Activated CD8-positive, alpha-beta T cell treated with anti-CD3 and anti-CD28 coated beads, Interleukin-2, amount 10 ng/mL, durations not matched to agents 7 days and 5 days (primary cell): ENCODE measurements around the gene ANKRD53. TPM values are rescaled to one million over a fixed set of nuclear protein-coding genes. Genes with fewer than 3 reads are reported as not detected.

Experiments used
- ATAC-seq: fragments of 150-1000 bp; cut with Tn5 transposase; one replicate; pipeline ENCODE4 v1.10.0; 2021; ENCODE audit warnings: moderate library complexity
- CTCF ChIA-PET: fragments of 350-600 bp; sonication (Branson Sonifier 250); formaldehyde crosslinking; loops from one replicate; lab custom pipeline; 2021; ENCODE audit warnings: antibody characterized with exemption; lab: Charles Lee
- POLR2A ChIA-PET: fragments of 350-600 bp; sonication (Branson Sonifier 250); formaldehyde crosslinking; loops from one replicate; lab custom pipeline; 2021; ENCODE audit warnings: antibody characterized with exemption; lab: Charles Lee
- DNase-seq: peaks from one replicate; pipeline ENCODE4 v3.0.0-alpha.2; 2020
- H3K27ac Mint-ChIP-seq: one replicate; pipeline ENCODE4 v1.8.0; 2021; ENCODE audit warnings: mild to moderate bottlenecking, mixed read lengths
- H3K27me3 Mint-ChIP-seq: one replicate; pipeline ENCODE4 v1.8.0; 2021; ENCODE audit warnings: low read depth, mixed read lengths
- H3K36me3 Mint-ChIP-seq: one replicate; pipeline ENCODE4 v1.8.0; 2021; ENCODE audit warnings: low read depth, mixed read lengths
- H3K4me1 Mint-ChIP-seq: one replicate; pipeline ENCODE4 v1.8.0; 2021; ENCODE audit warnings: low read depth, mixed read lengths
- H3K4me3 Mint-ChIP-seq: one replicate; pipeline ENCODE4 v1.8.0; 2021; ENCODE audit warnings: mild to moderate bottlenecking, mixed read lengths
- H3K9me3 Mint-ChIP-seq: one replicate; pipeline ENCODE4 v1.8.0; 2022; ENCODE audit warnings: mixed read lengths; ENCODE audit not compliant: insufficient read depth
- total RNA-seq, 2 experiments: library from RNA; stranded (reverse); gene quantifications; one replicate each; pipeline ENCODE4 v1.2.3, GENCODE V29; 2021

The ANKRD53 gene
- total RNA-seq, 2 experiments from 2014 or later = not detected

DNA sequence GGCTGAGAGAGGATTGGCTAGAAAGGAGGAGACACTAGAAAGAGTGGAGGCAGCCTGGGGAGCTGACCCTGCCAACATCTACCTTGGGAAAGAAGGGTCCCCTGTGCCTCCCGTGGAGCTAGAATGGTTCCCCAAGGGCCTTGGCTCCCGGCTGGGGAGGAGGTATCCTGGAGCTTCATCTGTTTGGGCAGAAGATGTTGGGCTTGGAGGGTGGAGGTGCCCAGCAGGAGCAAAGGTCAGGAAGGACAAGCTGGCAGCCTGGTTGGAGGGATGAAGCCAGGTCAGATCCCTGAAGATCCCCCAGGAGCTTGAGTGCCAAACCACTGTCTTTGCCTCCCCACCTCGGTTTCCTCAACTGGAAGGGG is 39.9 kb upstream of the ANKRD53 start:
- Mint-ChIP-seq H3K36me3 (no peaks in the 10 kb centered on the region), H3K4me1 (no peaks in the 10 kb centered on the region), H3K9me3 (no peaks in the 10 kb centered on the region), H3K27me3 (peaks cover 23% of the 10 kb centered on the region), H3K4me3 (no peak overlapping the region), H3K27ac (no peak overlapping the region)
- ATAC-seq (no peak), DNase-seq (no peak)
- CTCF ChIA-PET = interaction anchor here (2.0 kb wide), 1 partner anchor 10 kb away, joined by 12 read pairs; no protein-coding TSS in a partner anchor
- POLR2A ChIA-PET = no interaction called here

GRCh38 chr2:70939001-70939838 is 39.2 kb upstream of the ANKRD53 start:
- ATAC-seq = no peak
- ChIA-PET POLR2A (no interaction called here), CTCF (interaction anchor here (2.0 kb wide), 1 partner anchor 9 kb away, joined by 12 read pairs; no protein-coding TSS in a partner anchor)
- H3K27me3 Mint-ChIP-seq = peaks cover 21% of the 10 kb centered on the region
- no peak overlapping the region for H3K4me3 Mint-ChIP-seq
- H3K36me3 Mint-ChIP-seq = no peaks in the 10 kb centered on the region
- no peak overlapping the region for H3K27ac Mint-ChIP-seq
- H3K9me3 Mint-ChIP-seq = no peaks in the 10 kb centered on the region
- H3K4me1 Mint-ChIP-seq = no peaks in the 10 kb centered on the region
- no peak for DNase-seq

DNA sequence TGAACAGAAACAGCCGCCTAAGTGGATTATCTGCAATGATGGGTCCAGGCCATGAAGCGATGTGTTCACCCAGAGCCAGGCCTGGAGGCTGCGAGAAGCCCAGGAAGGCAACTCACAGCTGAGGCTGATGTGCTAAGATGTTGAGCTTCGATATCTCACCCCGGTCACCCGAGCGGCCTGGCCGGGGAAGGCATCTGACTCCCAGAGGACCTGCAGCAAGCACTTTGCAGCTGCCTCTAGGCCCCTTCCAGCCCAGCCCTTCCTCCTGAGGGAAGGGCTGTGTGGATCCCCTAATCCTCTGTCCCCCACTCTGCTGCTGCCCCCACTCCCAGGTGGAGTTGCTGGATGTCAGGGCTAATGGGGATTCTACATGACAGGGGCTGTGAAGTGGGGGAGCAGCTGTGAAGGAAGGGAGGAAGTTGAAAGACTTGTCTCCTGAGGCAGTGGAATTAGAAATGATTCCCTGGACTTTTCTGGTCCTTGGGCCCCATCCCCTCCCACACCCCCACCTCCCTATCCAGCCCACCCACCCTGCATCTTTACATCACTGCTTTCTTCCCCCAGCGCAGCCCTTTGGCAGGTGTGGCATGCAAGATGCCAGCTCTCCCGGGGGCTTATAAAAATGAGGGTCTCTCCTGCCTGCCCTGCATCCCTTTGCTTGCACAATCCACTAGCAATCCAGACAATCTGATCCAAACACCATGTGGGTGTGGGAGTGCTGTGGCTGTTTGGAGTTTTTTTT is 38.4 kb upstream of the ANKRD53 start:
- DNase-seq = no peak
- no peak for ATAC-seq
- ChIA-PET CTCF (interaction anchor here (1.0 to 2.0 kb wide), 2 partner anchors 8 to 25 kb away, joined by 3 to 12 read pairs; no protein-coding TSS in a partner anchor), POLR2A (no interaction called here)
- Mint-ChIP-seq H3K4me3 (no peak overlapping the region), H3K36me3 (no peaks in the 10 kb centered on the region), H3K27me3 (peaks cover 18% of the 10 kb centered on the region), H3K9me3 (no peaks in the 10 kb centered on the region), H3K4me1 (no peaks in the 10 kb centered on the region), H3K27ac (no peak overlapping the region)

DNA sequence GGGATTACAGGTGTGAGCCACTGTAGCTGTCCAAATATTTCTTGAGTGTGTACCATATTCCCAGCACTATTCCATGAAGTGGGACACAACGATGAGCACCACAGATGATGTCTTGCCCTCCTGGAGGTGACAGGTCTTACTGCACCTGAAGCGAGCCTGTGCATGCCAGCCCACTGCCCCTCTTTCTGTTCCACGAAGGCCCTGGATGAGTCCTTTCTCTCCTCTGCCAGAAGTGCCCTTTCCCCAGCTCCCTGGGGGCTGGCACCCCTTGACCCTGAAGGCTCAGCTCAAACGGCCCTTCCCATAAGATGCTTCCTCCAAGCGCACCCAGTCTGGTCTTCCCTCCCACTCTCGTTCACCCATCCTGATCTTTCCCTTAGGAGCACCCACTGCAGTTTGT is 37.2 kb upstream of the ANKRD53 start:
- POLR2A ChIA-PET = no interaction called here
- Mint-ChIP-seq H3K9me3 (no peaks in the 10 kb centered on the region), H3K27me3 (peaks cover 20% of the 10 kb centered on the region), H3K27ac (no peak overlapping the region), H3K4me3 (no peak overlapping the region), H3K4me1 (no peaks in the 10 kb centered on the region), H3K36me3 (no peaks in the 10 kb centered on the region)
- DNase-seq (no peak), ATAC-seq (no peak)
- CTCF ChIA-PET = interaction anchor here (1.6 to 1.8 kb wide), 2 partner anchors 26 to 152 kb away, joined by 5 to 6 read pairs; no protein-coding TSS in a partner anchor

GRCh38 chr2:70941701-70942100 is 36.7 kb upstream of the ANKRD53 start:
- Mint-ChIP-seq H3K27ac (no peak overlapping the region), H3K9me3 (no peaks in the 10 kb centered on the region), H3K27me3 (peaks cover 18% of the 10 kb centered on the region), H3K4me1 (peaks cover 2% of the 10 kb centered on the region), H3K4me3 (no peak overlapping the region), H3K36me3 (no peaks in the 10 kb centered on the region)
- ATAC-seq (no peak), DNase-seq (no peak)
- POLR2A ChIA-PET = no interaction called here
- CTCF ChIA-PET = interaction anchor here (1.1 to 1.8 kb wide), 3 partner anchors 22 to 152 kb away, joined by 4 to 6 read pairs (median 5); no protein-coding TSS in a partner anchor

- no peaks in the 10 kb centered on the region for H3K9me3 Mint-ChIP-seq
- peaks cover 11% of the 10 kb centered on the region for H3K4me1 Mint-ChIP-seq
- POLR2A ChIA-PET = no interaction called here
- no peaks in the 10 kb centered on the region for H3K36me3 Mint-ChIP-seq
- CTCF ChIA-PET = interaction anchor here (1.1 to 1.8 kb wide), 3 partner anchors 23 to 153 kb away, joined by 4 to 6 read pairs (median 5); no protein-coding TSS in a partner anchor
- ATAC-seq (no peak), DNase-seq (no peak)
- no peak overlapping the region for H3K27ac Mint-ChIP-seq
- H3K4me3 Mint-ChIP-seq = no peak overlapping the region
- H3K27me3 Mint-ChIP-seq = peaks cover 22% of the 10 kb centered on the region
Observed at GRCh38 chr2:70942396-70943204, 35.8 kb upstream of the ANKRD53 start.

- CTCF ChIA-PET = interaction anchor here (1.3 kb wide), 1 partner anchor 73 kb away, joined by 6 read pairs; no protein-coding TSS in a partner anchor
- no peak for DNase-seq
- H3K27me3 Mint-ChIP-seq = peaks cover 24% of the 10 kb centered on the region
Observed at GRCh38 chr2:70943205-70943871, 35.1 kb upstream of the ANKRD53 start.

DNA sequence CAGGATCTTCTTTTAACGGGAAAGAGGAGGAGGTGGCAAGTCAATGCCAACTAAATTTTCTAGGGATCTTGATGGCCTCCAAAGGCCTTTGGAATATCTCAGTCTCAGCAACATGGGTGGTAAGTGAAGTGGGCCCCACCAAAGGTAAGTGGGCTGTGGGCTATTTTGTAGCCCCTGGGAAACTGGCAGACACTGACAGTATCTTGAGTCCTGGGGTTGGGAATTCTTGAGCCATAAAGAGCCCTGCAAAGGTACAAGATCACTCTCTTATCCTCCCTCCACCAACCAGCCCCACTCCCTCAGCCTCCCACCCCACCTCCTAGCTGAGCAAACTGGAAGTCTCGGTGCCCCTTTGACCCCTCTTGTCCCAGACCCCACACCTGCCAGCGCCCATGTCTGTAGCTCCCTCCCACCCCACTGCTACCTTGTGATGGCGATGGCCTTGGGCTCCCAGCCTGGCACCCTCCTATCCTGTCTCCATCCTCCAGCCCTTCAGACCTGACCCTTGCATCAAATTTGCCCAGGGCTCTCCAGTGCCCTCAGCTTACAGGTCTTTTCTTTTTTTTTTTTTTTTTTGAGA is 34.2 kb upstream of the ANKRD53 start:
- H3K27ac Mint-ChIP-seq = no peak overlapping the region
- CTCF ChIA-PET = interaction anchor here (1.3 kb wide), 1 partner anchor 74 kb away, joined by 6 read pairs; no protein-coding TSS in a partner anchor
- no peaks in the 10 kb centered on the region for H3K9me3 Mint-ChIP-seq
- peaks cover 20% of the 10 kb centered on the region for H3K27me3 Mint-ChIP-seq
- POLR2A ChIA-PET = no interaction called here
- H3K4me3 Mint-ChIP-seq = no peak overlapping the region
- DNase-seq (no peak), ATAC-seq (no peak)
- no peaks in the 10 kb centered on the region for H3K36me3 Mint-ChIP-seq
- peaks cover 20% of the 10 kb centered on the region for H3K4me1 Mint-ChIP-seq

More at GRCh38 chr2:70943205-70943871, 35.1 kb upstream of the ANKRD53 start:
- Mint-ChIP-seq H3K4me1 (peaks cover 18% of the 10 kb centered on the region), H3K27ac (no peak overlapping the region), H3K36me3 (no peaks in the 10 kb centered on the region), H3K9me3 (no peaks in the 10 kb centered on the region), H3K4me3 (no peak overlapping the region)
- POLR2A ChIA-PET = no interaction called here
- ATAC-seq = no peak

GRCh38 chr2:70946832-70947442 is 31.5 kb upstream of the ANKRD53 start:
- ATAC-seq (no peak), DNase-seq (peak; percentile 72)
- no peak overlapping the region for H3K4me3 Mint-ChIP-seq
- ChIA-PET CTCF (interaction anchor here (0.8 to 3.9 kb wide), 23 partner anchors 11 to 643 kb away, joined by 3 to 95 read pairs (median 5); partner anchors contain the start of genes ATP6V1B1, FIGLA and NAGK), POLR2A (no interaction called here)
- no peak overlapping the region for H3K27ac Mint-ChIP-seq
- peaks cover 20% of the 10 kb centered on the region for H3K4me1 Mint-ChIP-seq
- no peaks in the 10 kb centered on the region for H3K9me3 Mint-ChIP-seq
- H3K27me3 Mint-ChIP-seq = peaks cover 20% of the 10 kb centered on the region
- no peaks in the 10 kb centered on the region for H3K36me3 Mint-ChIP-seq

GRCh38 chr2:70947556-70948184 is 30.8 kb upstream of the ANKRD53 start:
- Mint-ChIP-seq H3K27ac (no peak overlapping the region), H3K36me3 (no peaks in the 10 kb centered on the region), H3K27me3 (peaks cover 20% of the 10 kb centered on the region), H3K4me3 (peak overlapping the region; percentile 48), H3K9me3 (no peaks in the 10 kb centered on the region), H3K4me1 (peaks cover 20% of the 10 kb centered on the region)
- ChIA-PET CTCF (interaction anchor here (0.6 to 3.9 kb wide), 38 partner anchors 8 to 643 kb away, joined by 3 to 95 read pairs (median 5); partner anchors contain the start of genes FIGLA and NAGK), POLR2A (interaction anchor here (0.9 kb wide), 1 partner anchor 13 kb away, joined by 4 read pairs; no protein-coding TSS in a partner anchor)
- ATAC-seq (no peak), DNase-seq (no peak)
